Measurements from ENCODE around the gene HSPH1.

HSPH1 gene

DNA sequence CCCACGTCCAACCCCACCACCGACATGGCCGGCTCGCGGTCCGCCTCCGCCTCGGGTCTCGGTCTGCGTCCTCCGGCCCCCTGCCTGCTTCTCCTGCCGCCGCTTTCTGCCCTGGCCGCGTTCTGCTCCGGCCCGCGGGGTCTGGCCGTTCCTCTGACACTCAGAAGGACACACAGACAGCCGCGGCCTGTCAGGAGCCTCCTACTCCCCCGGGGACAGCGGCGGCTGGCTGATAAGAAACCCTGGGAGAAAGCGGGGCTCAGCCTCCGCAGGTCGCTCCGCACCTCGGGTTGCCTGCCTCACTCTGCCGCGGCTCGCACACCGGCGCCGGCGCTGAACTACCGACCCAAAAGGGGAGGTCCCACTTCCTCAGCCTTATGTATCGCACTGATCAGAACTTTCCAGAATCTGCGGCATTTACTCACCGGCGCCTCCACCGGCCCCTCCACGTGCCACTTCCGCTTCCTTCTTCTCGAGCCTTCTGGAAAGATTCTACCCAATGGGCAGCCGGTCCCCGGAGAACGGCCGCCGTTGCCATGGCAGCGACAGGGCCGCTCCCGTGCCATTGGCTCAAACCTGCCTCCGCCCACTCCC lies at the start of gene HSPH1:
Gene HSPH1 (minus strand): TSS at position 348 of the 594 bp plus-strand sequence. CDS start 322 bp downstream, at position 26.
- peak; percentile 91 for DNase-seq (ENCODE audit: low spot score)

DNA sequence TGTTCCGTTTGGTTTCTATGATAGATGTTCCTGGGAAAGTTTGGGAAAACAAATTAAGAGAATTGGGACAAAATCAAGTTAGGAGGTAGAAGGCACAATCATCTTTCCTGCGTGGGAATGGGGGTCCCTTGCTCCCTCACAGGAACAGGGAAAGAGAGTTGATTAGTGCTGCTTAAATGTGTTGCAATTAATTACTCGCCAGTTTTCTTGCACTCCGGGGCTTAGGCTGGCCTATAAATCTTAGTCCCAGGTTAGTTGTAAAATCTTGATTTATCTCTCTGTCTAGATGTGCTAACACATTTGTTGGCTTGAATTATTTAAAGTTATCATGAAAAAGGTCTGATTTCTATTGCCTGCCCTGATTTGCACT lies 48.1 kb upstream of the HSPH1 start:
- no peak for DNase-seq (ENCODE audit: low spot score)

DNA sequence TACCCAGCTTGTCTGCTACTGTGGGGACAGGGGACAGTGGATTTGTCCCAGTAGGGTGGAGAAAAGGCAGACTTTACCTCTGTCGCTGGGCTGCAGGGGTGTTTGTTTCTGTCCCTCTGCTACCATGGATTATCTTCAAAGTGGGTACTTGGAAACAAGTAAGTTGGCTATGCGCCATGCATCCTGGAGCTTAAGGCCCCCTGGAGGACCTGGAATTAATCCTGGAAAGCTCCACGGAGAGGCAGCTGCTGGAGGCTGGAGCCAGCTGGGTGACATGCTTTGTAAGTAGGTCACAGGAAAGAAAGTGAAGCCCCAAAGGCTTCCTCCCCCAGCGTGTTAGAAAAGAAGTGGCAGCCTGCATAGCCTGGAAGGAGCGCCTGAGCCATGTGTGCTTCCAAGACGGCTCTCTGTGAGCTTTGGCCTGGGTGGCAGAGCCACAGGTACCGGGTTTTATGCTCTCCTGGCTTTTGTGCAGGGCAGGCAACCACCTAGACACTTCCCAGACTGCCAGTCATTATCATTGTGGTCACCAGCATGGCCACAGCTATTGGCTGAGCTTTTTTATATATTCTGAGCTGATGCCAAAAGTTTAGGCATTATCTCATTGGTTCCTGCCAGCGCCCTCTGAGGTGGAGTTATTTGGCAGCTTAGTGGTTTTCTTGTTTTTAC lies 47.6 kb upstream of the HSPH1 start:
- no peak for DNase-seq (ENCODE audit: low spot score)

DNA sequence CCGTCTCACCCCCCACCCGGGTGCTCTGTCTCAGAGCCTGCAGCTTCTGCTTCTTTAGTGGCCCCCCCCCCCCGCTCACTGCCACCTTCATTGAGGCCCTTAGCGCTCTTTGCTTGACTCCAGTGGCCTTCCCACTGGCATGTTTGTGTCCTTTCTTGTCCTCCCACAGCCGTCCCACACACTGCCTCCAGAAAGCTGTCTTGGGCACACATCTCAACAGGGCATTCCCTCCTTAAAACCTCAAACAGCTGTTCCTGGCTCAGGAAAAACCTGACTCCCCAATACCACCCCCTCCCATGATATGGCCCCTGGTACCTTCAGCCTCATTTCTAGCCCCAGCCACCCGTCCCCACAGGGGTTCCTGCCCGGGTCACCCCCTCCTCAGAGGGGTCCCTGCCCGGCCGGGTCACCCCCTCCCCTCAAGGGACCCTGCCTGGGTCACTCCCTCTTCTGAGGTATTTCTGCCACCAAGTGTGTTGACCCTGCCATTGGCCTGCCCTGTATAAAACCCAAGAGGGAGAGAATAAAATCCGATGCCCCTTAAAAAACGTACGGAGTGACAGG lies 46.9 kb upstream of the HSPH1 start:
- no peak for DNase-seq (ENCODE audit: low spot score)

DNA sequence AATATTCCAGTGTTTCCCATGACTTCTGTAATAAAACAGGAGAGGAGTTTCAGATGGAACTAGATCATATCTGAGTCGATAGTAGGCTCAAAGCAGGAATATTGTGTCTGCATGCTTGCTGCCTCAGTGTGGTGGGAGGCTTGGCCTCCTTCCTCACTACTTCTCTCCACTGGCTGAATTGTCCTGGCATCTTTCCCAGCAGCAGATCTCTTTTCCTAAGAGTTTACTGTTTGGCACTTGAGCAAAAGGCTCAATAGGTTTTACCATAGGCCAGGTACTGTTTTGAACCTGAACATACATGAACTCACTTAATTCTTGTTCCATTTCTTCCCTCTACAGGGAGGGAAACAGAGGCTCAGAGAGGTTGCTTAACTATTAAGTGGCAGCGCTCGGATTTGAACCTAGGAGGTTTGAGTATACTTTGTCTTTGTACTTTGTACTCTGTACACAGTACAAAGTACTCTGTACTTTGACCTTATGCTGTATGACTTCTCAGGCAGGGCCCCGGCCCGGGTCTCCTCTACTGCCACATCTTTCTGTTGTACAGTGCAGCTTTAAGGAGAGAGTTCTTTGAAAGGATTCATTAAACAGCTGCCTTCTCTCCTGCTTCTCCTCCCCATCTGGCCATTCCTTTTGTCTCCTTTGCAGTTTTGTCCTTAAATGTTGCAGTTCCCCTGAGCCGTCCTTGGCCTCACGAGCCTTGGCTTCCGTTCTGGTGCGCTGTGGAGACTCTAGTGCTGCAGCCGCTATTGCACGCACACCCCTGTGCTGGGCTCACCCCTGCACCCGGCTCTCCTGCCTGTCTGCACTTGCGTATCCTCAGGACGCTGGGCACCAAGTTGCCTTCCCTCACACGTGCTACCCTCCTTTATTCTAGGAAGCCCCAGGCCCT lies 46.2 kb upstream of the HSPH1 start:
- DNase-seq (ENCODE audit: low spot score), result no peak

DNA sequence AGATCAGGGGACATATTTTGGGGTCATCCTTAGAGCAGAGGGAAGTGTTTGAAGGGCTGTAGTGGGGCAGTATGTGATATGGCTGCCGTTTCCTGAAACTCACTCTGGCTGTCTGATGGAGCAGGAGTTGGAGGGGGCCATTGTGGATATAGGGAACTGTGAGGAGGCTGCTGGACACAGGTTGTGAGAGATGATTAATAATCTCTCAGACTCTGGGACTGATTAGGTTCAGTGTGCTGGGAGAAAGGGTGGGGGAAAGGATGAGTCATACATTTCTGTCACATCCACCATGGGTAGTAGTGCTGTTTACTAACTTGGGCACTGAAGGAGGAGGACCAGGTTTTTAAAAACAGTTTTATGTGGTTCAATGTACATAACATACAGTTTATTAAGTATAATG lies 42.9 kb upstream of the HSPH1 start:
- no peak for DNase-seq (ENCODE audit: low spot score)

DNA sequence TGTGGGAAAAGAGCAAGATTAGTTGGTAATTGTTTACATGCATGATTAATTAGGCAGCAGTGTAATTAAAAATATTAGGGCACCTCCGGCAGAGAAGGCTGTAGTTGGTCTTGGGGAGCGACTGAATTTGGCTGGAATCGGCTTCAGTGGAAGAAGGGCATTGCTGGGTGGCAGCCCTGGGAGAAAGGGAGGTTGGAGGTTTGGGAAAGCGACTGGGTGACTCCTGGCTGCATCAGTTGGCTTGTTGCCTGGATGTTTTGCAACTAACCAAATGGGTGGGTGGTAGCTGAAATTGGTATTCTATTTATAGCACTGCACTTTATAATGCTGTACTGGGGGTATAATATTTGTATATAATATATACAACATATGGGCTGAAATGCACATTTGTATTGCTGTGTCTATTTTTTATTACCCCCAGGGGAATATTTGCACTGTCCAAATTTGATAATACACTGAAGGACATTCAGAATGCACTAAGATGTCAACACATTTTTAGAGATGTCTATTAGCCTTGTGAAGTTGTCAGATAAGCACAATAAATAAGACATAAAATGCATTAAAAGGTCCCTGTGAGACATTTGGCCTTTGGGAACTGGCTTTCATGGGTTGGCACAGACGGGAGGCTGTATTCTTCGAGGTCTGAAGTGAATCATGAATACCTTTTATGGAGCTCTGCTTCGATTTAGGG lies 39.8 kb upstream of the HSPH1 start:
- DNase-seq (ENCODE audit: low spot score), result no peak

DNA sequence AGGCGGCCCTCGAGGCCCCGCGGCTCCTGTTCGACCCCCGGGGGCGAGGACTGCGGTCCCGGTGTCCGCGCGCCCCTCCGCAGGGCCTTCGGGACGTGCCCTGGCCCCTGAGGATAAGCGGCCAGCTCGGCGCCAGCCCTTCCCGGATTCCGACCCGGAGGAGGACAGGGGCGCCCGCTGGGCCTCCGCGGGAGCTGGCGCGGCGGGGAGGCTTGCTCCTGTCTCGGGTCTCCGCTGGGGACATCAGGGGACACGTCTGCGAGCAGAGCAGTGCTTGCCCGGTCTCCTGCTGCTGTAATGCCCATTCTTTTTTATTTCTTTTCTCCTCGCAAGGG lies 38.9 kb upstream of the HSPH1 start:
- DNase-seq (ENCODE audit: low spot score), result peak; percentile 64

DNA sequence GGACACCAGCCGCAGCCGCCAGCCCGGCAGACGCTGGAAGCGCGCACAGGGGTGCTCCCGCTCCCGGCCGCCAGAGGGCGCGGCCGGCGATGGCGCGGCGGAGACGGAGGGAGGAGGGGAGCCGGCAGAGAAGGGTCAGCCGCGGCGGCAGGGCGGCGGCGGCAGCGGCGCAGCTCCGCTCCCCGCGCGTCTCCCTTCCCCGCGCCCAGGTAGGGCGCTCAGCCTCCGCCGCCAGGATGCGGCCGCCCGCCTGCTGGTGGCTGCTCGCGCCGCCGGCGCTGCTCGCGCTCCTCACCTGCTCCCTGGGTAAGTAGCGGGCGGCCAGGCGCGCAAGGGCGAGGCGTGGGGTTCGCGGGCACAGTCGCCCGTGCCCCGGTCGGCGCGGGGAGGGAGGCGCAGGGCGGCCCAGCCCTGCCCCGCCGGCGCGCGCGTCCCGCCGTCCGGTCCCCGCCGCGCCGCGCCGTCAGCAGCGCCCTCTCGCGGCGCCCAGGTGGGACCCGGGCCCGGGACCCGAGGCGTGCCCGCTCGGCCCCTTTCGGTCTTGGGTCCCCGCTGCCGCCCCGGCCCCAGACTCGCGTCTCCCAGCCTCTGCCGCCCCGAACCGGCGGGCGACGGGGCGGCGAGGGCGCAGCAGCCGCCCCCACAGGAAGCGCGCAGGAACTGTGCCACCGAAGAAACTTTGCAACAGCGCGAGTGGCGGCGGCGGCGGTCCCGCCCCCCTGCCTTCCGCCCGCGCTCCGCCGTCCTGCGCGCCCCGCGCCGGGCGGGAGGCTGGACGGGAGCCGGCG lies 38.3 kb upstream of the HSPH1 start, which contains the start of gene B3GLCT:
Gene B3GLCT (plus strand): TSS at position 127 of the 788 bp plus-strand sequence. CDS start 110 bp downstream, at position 237.
- peak; percentile 85 for DNase-seq (ENCODE audit: low spot score)

DNA sequence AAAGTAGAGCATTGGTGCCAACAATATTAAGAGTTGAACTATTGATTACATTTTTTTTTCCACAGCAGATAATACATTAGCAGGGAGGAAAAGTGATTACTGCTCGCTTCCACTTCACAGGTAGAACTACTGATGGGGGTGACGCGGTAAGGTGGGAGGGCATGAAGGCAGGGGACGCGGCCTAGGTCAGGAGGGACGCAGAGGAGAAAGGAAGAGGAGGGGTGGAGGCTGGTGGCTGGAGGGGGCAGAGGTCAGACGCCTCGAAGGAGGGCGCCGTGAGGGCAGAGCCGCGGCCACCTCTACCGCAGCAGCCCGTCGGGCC lies 37.8 kb upstream of the HSPH1 start:
- DNase-seq (ENCODE audit: low spot score), result no peak

DNA sequence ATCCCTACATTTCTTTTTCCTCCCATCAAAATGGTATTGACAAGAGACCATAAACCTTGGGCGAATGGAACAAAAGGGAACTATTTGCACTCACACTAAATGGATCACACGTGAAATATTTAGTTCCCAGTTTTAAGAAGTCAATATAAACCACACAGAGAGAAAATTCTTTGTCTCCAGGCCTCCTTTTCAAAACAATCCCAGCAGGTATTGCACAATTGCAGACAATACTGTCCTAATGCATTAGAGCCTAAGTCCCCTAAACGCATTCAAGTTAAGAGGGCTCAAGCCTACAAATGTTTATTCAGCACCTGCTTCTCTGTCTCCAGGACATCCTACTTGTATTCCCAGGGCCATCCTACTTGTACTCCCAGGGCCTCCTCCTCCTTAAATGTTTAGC lies 36.8 kb upstream of the HSPH1 start:
- no peak for DNase-seq (ENCODE audit: low spot score)

DNA sequence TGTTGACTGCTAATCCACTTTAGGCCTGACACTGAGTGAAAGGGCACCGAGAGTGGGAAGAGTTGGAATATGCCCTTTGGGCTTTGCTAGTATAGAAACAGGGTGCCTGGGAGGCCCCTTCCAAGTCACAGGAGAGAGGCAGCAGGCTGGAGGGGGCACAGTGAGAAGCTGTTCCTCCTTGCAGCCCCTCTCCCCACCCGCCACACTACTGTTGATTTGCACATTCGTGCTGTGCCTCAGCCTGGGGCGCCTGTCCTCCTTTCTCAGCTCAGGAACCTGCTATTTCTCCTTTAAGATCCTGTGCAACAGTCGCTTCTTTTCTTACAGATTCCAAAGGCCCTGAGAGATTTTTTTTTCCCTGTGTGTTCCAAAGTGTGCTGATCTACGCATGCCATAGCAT lies 35.3 kb upstream of the HSPH1 start:
- no peak for DNase-seq (ENCODE audit: low spot score)

DNA sequence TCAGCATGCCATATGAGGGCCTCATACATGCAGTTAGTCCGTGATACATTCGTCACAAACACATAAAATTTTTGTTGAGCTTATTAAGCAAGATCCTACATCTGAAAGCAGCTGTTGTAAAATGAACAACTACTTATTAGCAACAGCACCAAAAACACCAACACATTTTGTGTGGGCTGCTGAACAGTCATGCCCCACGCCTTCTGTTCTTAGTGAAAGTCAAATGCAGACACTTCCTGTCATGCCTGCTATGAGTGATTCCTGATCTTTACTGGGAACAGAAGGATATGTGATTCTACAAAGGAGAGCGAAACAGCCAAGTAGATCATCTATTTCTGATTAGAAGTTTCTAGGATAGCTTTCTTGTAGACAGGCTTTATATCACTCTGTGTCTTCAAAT lies 33.9 kb upstream of the HSPH1 start:
- no peak for DNase-seq (ENCODE audit: low spot score)

DNA sequence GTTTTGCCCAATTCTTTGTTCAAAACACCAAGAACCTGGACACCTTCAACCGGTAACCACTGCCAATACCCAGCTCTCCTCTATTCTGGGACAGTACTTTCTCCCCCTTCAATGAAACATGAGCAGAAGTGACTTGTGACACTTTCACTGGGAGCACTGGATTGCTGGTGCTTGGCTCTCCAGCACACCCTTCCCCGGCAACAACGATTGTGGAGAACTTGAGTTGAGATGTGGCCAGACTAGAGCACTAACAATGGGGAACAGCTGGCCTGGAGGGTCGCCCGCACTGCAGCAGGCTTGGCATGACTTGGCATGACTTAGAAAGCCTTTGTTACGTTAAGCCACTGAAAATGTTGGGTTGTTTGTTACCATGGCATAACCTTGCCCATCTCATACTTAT lies 30.6 kb upstream of the HSPH1 start:
- no peak for DNase-seq (ENCODE audit: low spot score)

DNA sequence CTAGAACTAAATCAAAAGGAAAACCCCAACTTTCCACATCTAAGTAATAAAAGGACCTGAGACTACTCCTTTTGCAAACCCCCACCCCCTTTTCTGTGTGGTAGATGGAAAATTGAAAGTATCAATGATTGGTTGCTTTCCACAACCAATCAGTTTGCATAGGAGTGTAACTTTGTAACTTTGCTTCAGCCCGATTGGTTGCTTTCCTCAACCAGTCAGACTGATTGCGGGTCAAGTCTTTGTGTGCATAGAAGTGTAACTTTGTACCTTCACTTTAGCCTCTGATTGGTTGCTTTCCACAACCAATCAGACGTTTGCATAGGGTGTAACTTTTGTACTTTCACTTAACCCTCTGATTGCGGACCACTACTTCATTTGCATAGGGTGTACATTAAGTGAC lies 30.0 kb upstream of the HSPH1 start:
- DNase-seq (ENCODE audit: low spot score), result no peak

DNA sequence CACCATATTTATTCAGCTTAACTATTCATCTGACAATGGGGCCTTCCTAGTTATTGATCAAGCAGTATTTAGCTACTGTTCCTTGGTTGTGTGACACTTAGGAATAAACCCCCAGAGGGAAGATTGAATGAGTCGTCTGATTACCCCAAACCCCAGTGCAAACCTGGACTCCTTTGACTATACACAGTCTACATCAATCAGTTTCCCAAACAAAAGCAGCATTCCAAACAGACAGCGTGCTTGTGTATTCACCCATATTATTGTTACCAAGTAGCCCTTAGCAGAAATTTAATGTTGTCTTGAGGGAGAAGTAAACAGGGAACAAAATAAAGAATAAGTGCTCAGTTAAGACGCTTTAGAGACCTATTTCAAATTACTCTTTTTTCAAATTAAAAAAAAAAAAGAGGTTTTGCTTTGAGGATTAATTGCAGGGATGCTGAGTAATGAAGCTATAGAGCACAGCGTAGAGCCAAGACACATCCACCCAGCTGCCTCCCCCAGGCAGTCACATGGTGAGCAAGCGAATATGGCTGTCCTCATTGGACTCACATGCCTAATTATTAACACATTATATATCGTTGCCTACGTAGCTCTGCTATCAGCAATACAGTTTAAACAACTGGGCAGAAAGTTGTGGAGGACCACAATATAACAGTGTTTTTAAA lies 23.4 kb upstream of the HSPH1 start:
- DNase-seq (ENCODE audit: low spot score), result no peak

DNA sequence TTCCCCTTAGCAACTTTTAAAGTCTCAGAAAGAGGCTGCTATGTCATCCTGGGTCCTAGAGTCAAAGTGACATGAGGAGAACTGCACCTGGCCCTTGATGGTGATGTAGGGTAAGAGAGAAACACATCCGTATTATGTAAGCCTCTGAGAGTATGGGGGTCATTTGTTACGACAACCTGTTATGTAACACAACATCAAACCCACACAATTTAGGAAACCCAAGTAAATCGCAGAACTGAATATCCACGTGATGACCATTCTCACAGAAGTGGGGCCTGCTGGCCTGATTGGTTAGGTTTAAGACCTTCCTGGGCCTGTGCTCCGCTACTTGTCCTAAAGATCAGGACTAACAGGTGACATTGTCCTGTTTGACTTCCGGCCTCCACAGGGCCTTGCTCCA lies 22.7 kb upstream of the HSPH1 start:
- no peak for DNase-seq (ENCODE audit: low spot score)

DNA sequence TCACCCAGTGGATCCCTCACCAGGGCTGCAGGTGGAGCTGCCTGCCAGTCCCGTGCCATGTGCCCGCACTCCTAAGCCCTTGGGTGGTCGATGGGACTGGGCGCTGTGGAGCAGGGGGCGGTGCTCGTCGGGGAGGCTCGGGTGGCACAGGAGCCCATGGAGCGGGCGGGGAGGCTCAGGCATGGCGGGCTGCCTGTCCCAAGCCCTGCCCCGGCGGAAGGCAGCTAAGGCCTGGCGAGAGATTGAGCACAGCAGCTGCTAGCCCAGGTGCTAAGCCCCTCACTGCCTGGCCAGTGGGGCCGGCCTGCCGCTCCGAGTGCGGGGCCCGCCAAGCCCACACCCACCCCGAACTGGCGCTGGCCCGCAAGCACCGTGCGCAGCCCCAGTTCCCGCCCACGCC lies 21.3 kb upstream of the HSPH1 start:
- no peak for DNase-seq (ENCODE audit: low spot score)

DNA sequence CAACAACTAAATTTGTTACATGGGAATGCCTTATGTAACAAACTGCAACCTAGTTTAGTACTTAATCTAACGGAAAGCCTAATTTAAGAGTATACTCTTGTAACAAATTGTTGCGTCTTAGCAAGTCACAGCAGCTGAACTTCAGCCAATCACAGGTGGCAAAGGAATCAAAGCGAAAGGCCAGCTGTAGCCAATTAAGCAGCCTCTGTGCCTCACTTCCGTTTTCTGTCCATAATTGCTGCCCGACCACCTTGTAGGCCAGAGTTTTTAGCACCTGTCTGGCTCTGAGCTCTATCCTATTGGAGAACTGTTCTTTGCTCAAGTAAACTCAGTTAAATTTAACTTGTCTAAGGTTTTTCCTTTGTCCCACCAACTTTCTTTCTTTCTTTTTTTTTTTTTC lies 18.1 kb upstream of the HSPH1 start:
- no peak for DNase-seq (ENCODE audit: low spot score)

DNA sequence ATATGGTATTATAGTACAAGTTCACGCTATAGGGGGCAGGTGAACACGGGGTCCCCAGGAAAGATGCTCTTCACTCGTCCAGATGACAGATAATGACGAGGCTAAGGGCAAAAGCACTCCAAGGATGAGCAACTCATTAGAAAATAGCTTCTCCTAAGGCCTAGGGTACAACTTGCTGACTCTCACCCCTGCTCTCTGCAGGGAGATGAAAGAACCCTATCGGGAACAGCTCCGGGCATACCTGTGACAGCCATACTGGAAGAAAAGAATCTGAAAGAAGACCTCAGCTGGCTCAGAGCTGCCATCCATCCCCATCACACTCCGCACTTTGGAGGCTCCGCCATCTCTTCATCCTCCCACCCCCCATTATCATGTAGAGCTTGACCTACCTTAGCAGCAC lies 17.5 kb upstream of the HSPH1 start:
- DNase-seq (ENCODE audit: low spot score), result no peak
